H9 (cell line): ENCODE data around the gene FYN. TPM values are rescaled to one million over a fixed set of nuclear protein-coding genes. Genes with fewer than 3 reads are reported as not detected.

Source experiments
- DNase-seq: peaks from one replicate; pipeline ENCODE4 v3.0.0-alpha.2; 2017
- H2AFZ ChIP-seq: one replicate; pipeline ENCODE4 v1.6.1; 2013; ENCODE audit warnings: mild to moderate bottlenecking, low read length, control low read depth, moderate library complexity
- H2AK5ac ChIP-seq: 2 replicates; pipeline ENCODE4 v1.6.1; 2013; ENCODE audit warnings: low read length, control low read depth, mixed read lengths; ENCODE audit not compliant: insufficient read length
- H2BK120ac ChIP-seq: one replicate; pipeline ENCODE4 v1.6.1; 2013; ENCODE audit warnings: low read depth, mild to moderate bottlenecking, low read length, control low read depth, inconsistent platforms; ENCODE audit not compliant: poor library complexity, severe bottlenecking
- H2BK12ac ChIP-seq: 2 replicates; pipeline ENCODE4 v1.6.1; 2013; ENCODE audit warnings: low read length, control low read depth, mixed read lengths, low read depth; ENCODE audit not compliant: insufficient read length
- H2BK15ac ChIP-seq: 2 replicates; pipeline ENCODE4 v1.6.1; 2013; ENCODE audit warnings: low read depth, low read length, control low read depth
- H2BK20ac ChIP-seq: one replicate; pipeline ENCODE4 v1.6.1; 2013; ENCODE audit warnings: low read depth, mild to moderate bottlenecking, low read length, control low read depth, inconsistent platforms; ENCODE audit not compliant: poor library complexity, severe bottlenecking
- H2BK5ac ChIP-seq: 2 replicates; pipeline ENCODE4 v1.6.1; 2013; ENCODE audit warnings: low read length, control low read depth, mixed read lengths; ENCODE audit not compliant: insufficient read length
- H3K14ac ChIP-seq: 2 replicates; pipeline ENCODE4 v1.6.1; 2013; ENCODE audit warnings: low read length, control low read depth; ENCODE audit not compliant: insufficient read depth
- H3K18ac ChIP-seq: 2 replicates; pipeline ENCODE4 v1.6.1; 2013; ENCODE audit warnings: low read depth, mild to moderate bottlenecking, mixed read lengths, low read length, control low read depth; ENCODE audit not compliant: insufficient read length
- H3K23ac ChIP-seq: 2 replicates; pipeline ENCODE4 v1.6.1; 2013; ENCODE audit warnings: low read length, control low read depth, mixed read lengths, low read depth; ENCODE audit not compliant: insufficient read length
- H3K23me2 ChIP-seq: 2 replicates; pipeline ENCODE4 v1.6.1; 2013; ENCODE audit warnings: low read depth, mild to moderate bottlenecking, mixed read lengths, low read length, control low read depth; ENCODE audit not compliant: insufficient read length, poor library complexity, severe bottlenecking
- H3K27ac ChIP-seq: 2 replicates; pipeline ENCODE4 v1.5.1; 2013; ENCODE audit warnings: low read length, control low read depth, mixed read lengths, low read depth; ENCODE audit not compliant: insufficient read length
- H3K27me3 ChIP-seq: 2 replicates; pipeline ENCODE4 v1.6.1; 2013; ENCODE audit warnings: low read length, control low read depth, inconsistent platforms; ENCODE audit not compliant: insufficient read depth
- H3K4ac ChIP-seq: 2 replicates; pipeline ENCODE4 v1.6.1; 2013; ENCODE audit warnings: low read depth, mild to moderate bottlenecking, control low read depth, inconsistent platforms, low read length, moderate library complexity
- H3K4me1 ChIP-seq: 2 replicates; pipeline ENCODE4 v1.6.1; 2013; ENCODE audit warnings: low read length, control low read depth, inconsistent platforms; ENCODE audit not compliant: insufficient read depth
- H3K4me2 ChIP-seq: 2 replicates; pipeline ENCODE4 v1.6.1; 2013; ENCODE audit warnings: low read length, control low read depth, mixed read lengths; ENCODE audit not compliant: insufficient read length, insufficient read depth
- H3K56ac ChIP-seq: 2 replicates; pipeline ENCODE4 v1.6.1; 2013; ENCODE audit warnings: low read depth, mild to moderate bottlenecking, mixed read lengths, low read length, control low read depth; ENCODE audit not compliant: insufficient read length
- H3K79me1 ChIP-seq: 2 replicates; pipeline ENCODE4 v1.6.1; 2013; ENCODE audit warnings: low read depth, mild to moderate bottlenecking, moderate library complexity, low read length, control low read depth, inconsistent platforms; ENCODE audit not compliant: insufficient read depth, poor library complexity, severe bottlenecking
- H3K79me2 ChIP-seq: 2 replicates; pipeline ENCODE4 v1.6.1; 2013; ENCODE audit warnings: low read length, control low read depth, inconsistent platforms; ENCODE audit not compliant: insufficient read depth
- H3K9ac ChIP-seq: 2 replicates; pipeline ENCODE4 v1.6.1; 2013; ENCODE audit warnings: low read length, control low read depth, mixed read lengths; ENCODE audit not compliant: insufficient read length; ENCODE audit errors: extremely low read depth
- H3K9me3 ChIP-seq: one replicate; pipeline ENCODE4 v1.6.1; 2013; ENCODE audit warnings: low read depth, low read length, inconsistent platforms; ENCODE audit not compliant: control insufficient read depth
- H3T11ph ChIP-seq: one replicate; pipeline ENCODE4 v1.6.1; 2013; ENCODE audit warnings: mild to moderate bottlenecking, low read length, control low read depth, inconsistent platforms
- H4K20me1 ChIP-seq: one replicate; pipeline ENCODE4 v1.6.1; 2013; ENCODE audit not compliant: control insufficient read depth, insufficient read length, insufficient read depth
- H4K5ac ChIP-seq: 2 replicates; pipeline ENCODE4 v1.6.1; 2013; ENCODE audit warnings: low read depth, mild to moderate bottlenecking, mixed read lengths, low read length, control low read depth; ENCODE audit not compliant: insufficient read length
- H4K8ac ChIP-seq: replicated peaks from 2 replicates; pipeline ENCODE4 v1.6.1; 2013; ENCODE audit warnings: low read length, control low read depth, mixed read lengths, low read depth; ENCODE audit not compliant: insufficient read length
- H4K91ac ChIP-seq: 2 replicates; pipeline ENCODE4 v1.6.1; 2013; ENCODE audit warnings: low read depth, mild to moderate bottlenecking, moderate library complexity, mixed read lengths, low read length, control low read depth; ENCODE audit not compliant: insufficient read length
- H3K27ac Mint-ChIP-seq, 3 experiments: 2 replicates in 2 of 3; 3 replicates in 1 of 3; pipeline ENCODE4 v1.8.0; 2020 to 2021; ENCODE audit warnings: mixed read lengths in 3 of 3, mild to moderate bottlenecking in 1 of 3, moderate library complexity in 1 of 3
- H3K27me3 Mint-ChIP-seq: 2 replicates; pipeline ENCODE4 v1.8.0; 2021; ENCODE audit warnings: low read depth, mild to moderate bottlenecking, moderate library complexity, mixed read lengths
- H3K36me3 Mint-ChIP-seq, 3 experiments: 2 replicates in 2 of 3; 3 replicates in 1 of 3; pipeline ENCODE4 v1.8.0; 2020 to 2021; ENCODE audit warnings: low read depth in 3 of 3, mixed read lengths in 3 of 3; ENCODE audit not compliant: insufficient read depth in 1 of 3
- H3K4me1 Mint-ChIP-seq, 2 experiments: 2 replicates each; pipeline ENCODE4 v1.8.0; 2020; ENCODE audit warnings: mixed read lengths in 2 of 2
- H3K4me3 Mint-ChIP-seq, 2 experiments: 2 replicates in 1 of 2; 3 replicates in 1 of 2; pipeline ENCODE4 v1.8.0; 2020 to 2021; ENCODE audit warnings: mild to moderate bottlenecking in 2 of 2, mixed read lengths in 2 of 2, moderate library complexity in 1 of 2
- H3K9me3 Mint-ChIP-seq, 2 experiments: 2 replicates in 1 of 2; 3 replicates in 1 of 2; pipeline ENCODE4 v1.8.0; 2020; ENCODE audit warnings: mild to moderate bottlenecking in 2 of 2, mixed read lengths in 2 of 2, moderate library complexity in 1 of 2
- WGBS: extraction: QIAGEN DNeasy Blood & Tissue Kit; methylation state at CpG from one replicate; pipeline ENCODE4 v1.1.7; 2013; ENCODE audit warnings: missing lambda C conversion rate, low lambda C conversion rate, mixed read lengths; ENCODE audit not compliant: insufficient read length; ENCODE audit errors: extremely low coverage; 5-methylcytosine and 5-hydroxymethylcytosine counted together
- total RNA-seq: library from RNA; stranded (reverse); gene quantifications from 2 replicates; pipeline ENCODE4 v1.2.1, GENCODE V29; 2021
- TF ChIP-seq, protein P1 (sequence below): fragments of 200-600 bp; sonication (generic); conservative IDR thresholded peaks from 3 replicates; pipeline ENCODE4 v1.8.0; 2021; ENCODE audit warnings: antibody characterized with exemption, mild to moderate bottlenecking

FYN gene
- total RNA-seq, 1 experiment from 2014 or later = 64.8 TPM

DNA sequence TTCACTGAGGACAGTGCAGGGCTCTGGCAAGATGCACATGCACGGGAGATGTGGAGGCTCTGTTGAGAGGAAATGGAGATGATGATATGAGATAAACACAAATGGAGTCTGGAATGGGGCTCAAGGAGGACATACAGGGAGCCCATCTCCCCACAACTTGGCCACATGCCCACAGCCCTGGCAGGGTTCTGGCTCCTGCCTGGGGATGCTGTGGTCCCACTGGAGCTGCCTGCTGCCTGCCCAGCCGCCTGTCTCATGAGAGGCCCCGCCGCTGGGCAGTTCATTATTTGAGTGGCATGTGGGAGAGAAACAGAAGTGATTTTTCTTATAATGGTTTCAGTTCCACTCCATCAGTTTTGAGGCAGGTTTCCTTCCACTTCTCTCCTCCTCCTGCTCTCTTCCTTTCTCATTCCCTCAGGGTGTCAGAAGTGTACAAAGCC lies 134.0 kb downstream of the FYN start:
- no peak overlapping the region for H3K27ac Mint-ChIP-seq
- H3K36me3 Mint-ChIP-seq = peaks cover 5 to 6% (median 6%) of the 10 kb centered on the region in 3 experiments
- Histone ChIP-seq H2AK5ac (no peak overlapping the region), H2BK20ac (no peak overlapping the region), H3K4me1 (0 out of 2 replicates have a peak, but pooled peaks cover 9% of the 10 kb centered on the region), H3K23ac (no peak overlapping the region), H2BK5ac (no peak overlapping the region), H3K56ac (no peak overlapping the region), H4K8ac (no peak overlapping the region), H2BK15ac (no peak overlapping the region), H2BK12ac (no peak overlapping the region), H3K9me3 (no peaks in the 10 kb centered on the region), H3K14ac (no peak overlapping the region), H3K4me2 (no peak overlapping the region), H2BK120ac (no peak overlapping the region), H3T11ph (no peak overlapping the region), H3K18ac (no peak overlapping the region), H3K4ac (no peak overlapping the region), H3K79me1 (no peaks in the 10 kb centered on the region), H4K20me1 (no peaks in the 10 kb centered on the region), H2AFZ (no peak overlapping the region), H4K5ac (no peak overlapping the region), H3K9ac (no peak overlapping the region), H3K79me2 (no peaks in the 10 kb centered on the region), H3K27ac (no peak overlapping the region), H4K91ac (no peak overlapping the region), H3K27me3 (no peaks in the 10 kb centered on the region), H3K23me2 (no peaks in the 10 kb centered on the region)
- no peak for DNase-seq
- TF ChIP-seq, protein P1, sequence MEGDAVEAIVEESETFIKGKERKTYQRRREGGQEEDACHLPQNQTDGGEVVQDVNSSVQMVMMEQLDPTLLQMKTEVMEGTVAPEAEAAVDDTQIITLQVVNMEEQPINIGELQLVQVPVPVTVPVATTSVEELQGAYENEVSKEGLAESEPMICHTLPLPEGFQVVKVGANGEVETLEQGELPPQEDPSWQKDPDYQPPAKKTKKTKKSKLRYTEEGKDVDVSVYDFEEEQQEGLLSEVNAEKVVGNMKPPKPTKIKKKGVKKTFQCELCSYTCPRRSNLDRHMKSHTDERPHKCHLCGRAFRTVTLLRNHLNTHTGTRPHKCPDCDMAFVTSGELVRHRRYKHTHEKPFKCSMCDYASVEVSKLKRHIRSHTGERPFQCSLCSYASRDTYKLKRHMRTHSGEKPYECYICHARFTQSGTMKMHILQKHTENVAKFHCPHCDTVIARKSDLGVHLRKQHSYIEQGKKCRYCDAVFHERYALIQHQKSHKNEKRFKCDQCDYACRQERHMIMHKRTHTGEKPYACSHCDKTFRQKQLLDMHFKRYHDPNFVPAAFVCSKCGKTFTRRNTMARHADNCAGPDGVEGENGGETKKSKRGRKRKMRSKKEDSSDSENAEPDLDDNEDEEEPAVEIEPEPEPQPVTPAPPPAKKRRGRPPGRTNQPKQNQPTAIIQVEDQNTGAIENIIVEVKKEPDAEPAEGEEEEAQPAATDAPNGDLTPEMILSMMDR = no peak
- peaks cover 14 to 25% of the 10 kb centered on the region in 2 experiments for H3K4me1 Mint-ChIP-seq
- peaks cover 0 to 2% of the 10 kb centered on the region in 2 experiments; a peak in 2 of 5 replicates for H3K9me3 Mint-ChIP-seq
- no peak overlapping the region for H3K4me3 Mint-ChIP-seq
- no peaks in the 10 kb centered on the region for H3K27me3 Mint-ChIP-seq
- WGBS = no CpG with 5 or more reads among the region's 4 CpGs
